ENCODE measurements around the gene SLC49A3. TPM values are rescaled to one million over a fixed set of nuclear protein-coding genes. Genes with fewer than 3 reads are reported as not detected.

The SLC49A3 gene
- total RNA-seq, 3 donors from 2014 or later, result 14.4 to 22.3 (median 18.3) TPM

DNA sequence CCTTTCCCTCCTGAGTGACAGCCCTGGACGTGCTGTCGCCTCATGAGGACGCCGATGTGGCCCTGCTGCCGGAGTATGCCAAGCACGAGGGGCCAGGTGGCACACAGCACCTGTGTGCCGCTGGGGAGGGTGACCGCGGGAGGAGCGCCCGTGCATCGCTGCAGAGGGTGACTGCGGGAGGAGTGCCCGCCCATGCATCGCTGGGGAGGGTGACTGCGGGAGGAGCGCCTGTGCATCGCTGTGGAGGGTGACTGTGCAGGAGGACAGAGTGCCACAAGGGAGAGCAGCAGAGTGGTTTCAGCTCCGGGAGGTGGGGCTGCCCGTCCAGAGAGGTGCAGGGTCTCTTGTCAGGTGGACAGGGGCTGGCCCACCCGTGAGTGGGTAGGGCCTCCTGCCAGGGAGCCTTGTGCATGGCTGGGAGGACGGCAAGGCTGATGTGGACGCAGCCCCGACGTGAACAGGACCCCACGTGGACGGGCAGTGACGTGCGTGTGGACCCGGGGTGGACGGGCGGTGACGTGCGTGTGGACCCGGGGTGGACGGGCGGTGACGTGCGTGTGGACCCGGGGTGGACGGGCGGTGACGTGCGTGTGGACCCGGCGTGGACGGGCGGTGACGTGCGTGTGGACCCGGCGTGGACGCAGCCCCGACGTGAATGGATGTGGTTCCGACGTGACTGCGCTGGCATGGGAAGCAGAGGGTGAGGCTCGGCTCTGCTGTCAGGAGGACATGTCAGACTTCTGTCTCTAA, 31.3 kb upstream of the SLC49A3 start:
- peak overlapping the region; percentile 74 to 86 for H3K27ac ChIP-seq

DNA sequence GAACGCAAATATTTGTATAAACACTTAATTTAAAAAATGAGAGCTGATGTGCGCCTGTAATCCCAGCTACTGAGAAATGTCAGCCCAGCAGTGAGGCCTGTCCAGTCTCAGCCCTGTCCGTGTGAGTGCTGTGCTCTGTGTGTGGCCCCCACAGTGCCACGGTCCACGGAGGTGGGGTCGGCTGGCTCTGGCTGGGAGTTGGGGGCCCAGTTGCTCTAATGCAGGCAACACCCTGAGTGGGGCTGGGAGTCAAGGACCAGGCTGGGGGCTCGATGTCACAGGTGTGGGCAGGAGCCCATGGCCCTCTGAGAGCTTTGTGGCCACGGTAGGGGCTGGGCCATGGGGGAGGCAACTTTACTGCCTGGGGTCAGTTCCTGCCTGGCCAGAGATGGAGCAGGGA, 29.5 kb upstream of the SLC49A3 start:
- H3K36me3 ChIP-seq, result no peaks in the 10 kb centered on the region
- no peaks in the 10 kb centered on the region for H3K9me3 ChIP-seq
- no peak for TF ChIP-seq POLR2AphosphoS5 (IDR thresholded peaks at IDR 0.05)
- TF ChIP-seq, protein P1, sequence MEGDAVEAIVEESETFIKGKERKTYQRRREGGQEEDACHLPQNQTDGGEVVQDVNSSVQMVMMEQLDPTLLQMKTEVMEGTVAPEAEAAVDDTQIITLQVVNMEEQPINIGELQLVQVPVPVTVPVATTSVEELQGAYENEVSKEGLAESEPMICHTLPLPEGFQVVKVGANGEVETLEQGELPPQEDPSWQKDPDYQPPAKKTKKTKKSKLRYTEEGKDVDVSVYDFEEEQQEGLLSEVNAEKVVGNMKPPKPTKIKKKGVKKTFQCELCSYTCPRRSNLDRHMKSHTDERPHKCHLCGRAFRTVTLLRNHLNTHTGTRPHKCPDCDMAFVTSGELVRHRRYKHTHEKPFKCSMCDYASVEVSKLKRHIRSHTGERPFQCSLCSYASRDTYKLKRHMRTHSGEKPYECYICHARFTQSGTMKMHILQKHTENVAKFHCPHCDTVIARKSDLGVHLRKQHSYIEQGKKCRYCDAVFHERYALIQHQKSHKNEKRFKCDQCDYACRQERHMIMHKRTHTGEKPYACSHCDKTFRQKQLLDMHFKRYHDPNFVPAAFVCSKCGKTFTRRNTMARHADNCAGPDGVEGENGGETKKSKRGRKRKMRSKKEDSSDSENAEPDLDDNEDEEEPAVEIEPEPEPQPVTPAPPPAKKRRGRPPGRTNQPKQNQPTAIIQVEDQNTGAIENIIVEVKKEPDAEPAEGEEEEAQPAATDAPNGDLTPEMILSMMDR (IDR thresholded peaks at IDR 0.05), result no peak
- TF ChIP-seq POLR2A (IDR thresholded peaks at IDR 0.05), result no peak
- H3K27ac ChIP-seq, result no peak overlapping the region
- peaks cover 0 to 8% of the 10 kb centered on the region in 2 donors for H3K4me1 ChIP-seq
- no peak for DNase-seq (ENCODE audit: low spot score in 2 of 2)
- no peaks in the 10 kb centered on the region for H3K27me3 ChIP-seq
- H3K4me3 ChIP-seq, result no peak overlapping the region
- intact Hi-C loops (cut with DNase I; ENCODE audit: low total_unique reads), result no loop called here

More for the DNA sequence above, 31.3 kb upstream of the SLC49A3 start:
- H3K4me1 ChIP-seq, result peaks cover 0 to 8% of the 10 kb centered on the region in 2 donors
- no peaks in the 10 kb centered on the region for H3K9me3 ChIP-seq
- no peak for DNase-seq (ENCODE audit: low spot score in 2 of 2)
- H3K4me3 ChIP-seq, result peak overlapping the region in 1 of 3 donors; percentile 22
- no peak for TF ChIP-seq POLR2AphosphoS5 (IDR thresholded peaks at IDR 0.05)
- TF ChIP-seq, protein P1 (IDR thresholded peaks at IDR 0.05), result no peak
- TF ChIP-seq POLR2A (IDR thresholded peaks at IDR 0.05), result no peak
- H3K27me3 ChIP-seq, result no peaks in the 10 kb centered on the region
- intact Hi-C loops (cut with DNase I; ENCODE audit: low total_unique reads), result no loop called here
- no peaks in the 10 kb centered on the region for H3K36me3 ChIP-seq

DNA sequence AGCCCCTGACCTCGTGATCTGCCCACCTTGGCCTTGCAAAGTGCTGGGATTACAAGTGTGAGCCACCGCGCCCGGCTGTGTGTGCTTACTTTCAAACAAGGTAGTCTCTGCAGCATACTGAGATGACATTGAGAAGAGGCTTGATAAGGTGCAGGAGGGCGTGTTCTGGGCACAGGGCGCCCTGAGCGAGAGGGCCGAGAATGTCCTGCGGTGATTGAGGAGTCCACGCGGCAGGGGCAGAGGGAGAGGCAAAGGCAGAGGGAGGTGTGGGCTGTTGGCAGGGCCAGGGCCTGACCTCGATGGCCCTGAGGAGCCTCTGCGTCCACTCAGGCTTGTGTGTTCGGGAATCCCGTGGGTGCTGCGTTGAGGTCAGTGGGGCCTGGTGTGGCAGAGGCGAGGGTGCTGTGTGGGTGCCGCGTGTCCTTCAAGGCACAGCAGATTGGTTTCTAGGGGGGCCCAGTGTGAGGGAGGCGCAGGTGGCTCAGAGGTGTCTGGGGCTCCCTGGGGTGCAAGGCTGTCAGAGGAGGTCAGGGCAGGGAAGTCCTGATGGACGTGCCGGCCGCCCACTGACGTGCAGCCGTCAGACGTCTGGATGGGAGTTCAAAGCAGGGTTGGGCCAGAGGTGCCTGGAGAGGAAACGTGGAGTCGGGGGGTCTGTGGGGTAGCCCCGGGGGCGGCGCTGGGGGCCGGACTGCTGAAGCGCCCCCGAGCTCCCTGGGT, 28.8 kb upstream of the SLC49A3 start:
- Histone ChIP-seq H3K4me1 (peaks cover 0 to 8% of the 10 kb centered on the region in 2 donors), H3K4me3 (no peak overlapping the region), H3K36me3 (no peaks in the 10 kb centered on the region), H3K27me3 (no peaks in the 10 kb centered on the region), H3K9me3 (no peaks in the 10 kb centered on the region), H3K27ac (no peak overlapping the region)
- no peak for DNase-seq (ENCODE audit: low spot score in 2 of 2)
- TF ChIP-seq, protein P1 (IDR thresholded peaks at IDR 0.05), result no peak
- no peak for TF ChIP-seq POLR2AphosphoS5 (IDR thresholded peaks at IDR 0.05)
- no peak for TF ChIP-seq POLR2A (IDR thresholded peaks at IDR 0.05)
- intact Hi-C loops (cut with DNase I; ENCODE audit: low total_unique reads), result no loop called here

DNA sequence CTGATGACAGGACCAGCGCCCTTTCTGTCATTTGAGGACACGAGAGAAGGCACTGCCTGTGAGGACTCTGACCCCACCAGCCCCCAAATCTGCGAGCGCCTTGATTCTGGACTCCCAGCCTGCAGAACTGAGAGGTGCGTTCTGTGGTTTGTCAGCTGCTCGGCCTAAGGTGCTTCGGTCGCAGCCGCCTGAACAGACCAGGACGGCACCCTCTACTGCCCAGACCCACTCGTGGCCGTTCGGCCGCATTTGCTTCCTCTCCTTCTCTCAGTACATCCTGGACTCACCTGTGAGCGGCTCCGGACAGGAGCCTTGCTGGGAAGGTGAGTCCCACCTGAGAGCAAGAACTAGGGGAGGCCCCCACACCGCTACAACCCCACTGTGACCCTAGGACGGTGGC, 25.1 kb upstream of the SLC49A3 start:
- Histone ChIP-seq H3K9me3 (no peaks in the 10 kb centered on the region), H3K4me1 (no peaks in the 10 kb centered on the region), H3K36me3 (no peaks in the 10 kb centered on the region), H3K4me3 (no peak overlapping the region), H3K27ac (no peak overlapping the region), H3K27me3 (no peaks in the 10 kb centered on the region)
- DNase-seq (ENCODE audit: low spot score in 2 of 2), result no peak
- intact Hi-C loops (cut with DNase I; ENCODE audit: low total_unique reads), result no loop called here
- TF ChIP-seq, protein P1 (IDR thresholded peaks at IDR 0.05), result no peak
- no peak for TF ChIP-seq POLR2A (IDR thresholded peaks at IDR 0.05)
- no peak for TF ChIP-seq POLR2AphosphoS5 (IDR thresholded peaks at IDR 0.05)

Measured in breast epithelium (tissue), 4 donors.